Measurements from ENCODE around the gene ANKRD20A1.
A peak's percentile ranks its signal among the peaks of the same experiment; 100 is the strongest.
"Not testable (repeated sequence)": the region's sequence is repeated elsewhere in the genome, so short reads cannot be mapped to it uniquely, and the experiment has no call there.

Gene ANKRD20A1

GRCh38 chr9:67858871-67859270 is at the start of gene ANKRD20A1:
TSS of gene ANKRD20A1 (plus strand) at chr9:67858931. CDS start at chr9:67859427, 496 bp downstream.
- peak; percentile 8 for DNase-seq

- DNase-seq = not testable (repeated sequence)
Observed at GRCh38 chr9:67832088-67832487, 26.6 kb upstream of the ANKRD20A1 start.
